ENCODE measurements around the gene SCGB1D1.
"Not testable (repeated sequence)": the region's sequence is repeated elsewhere in the genome, so short reads cannot be mapped to it uniquely, and the experiment has no call there.

SCGB1D1 gene

GRCh38 chr11:62166371-62166770, 23.6 kb upstream of the SCGB1D1 start:
- no peak for DNase-seq (ENCODE audit: low read depth)

GRCh38 chr11:62169448-62169847, 20.6 kb upstream of the SCGB1D1 start:
- no peak for DNase-seq (ENCODE audit: low read depth)

GRCh38 chr11:62169935-62170334, 20.1 kb upstream of the SCGB1D1 start:
- DNase-seq (ENCODE audit: low read depth), result no peak

- DNase-seq (ENCODE audit: low read depth), result peak; percentile 6
Observed at GRCh38 chr11:62171261-62171723, 18.7 kb upstream of the SCGB1D1 start.

GRCh38 chr11:62172294-62172693, 17.7 kb upstream of the SCGB1D1 start:
- no peak for DNase-seq (ENCODE audit: low read depth)

GRCh38 chr11:62176766-62177165, 13.2 kb upstream of the SCGB1D1 start:
- DNase-seq (ENCODE audit: low read depth), result no peak

- DNase-seq (ENCODE audit: low read depth), result no peak
Observed at GRCh38 chr11:62179995-62180394, 10.0 kb upstream of the SCGB1D1 start.

GRCh38 chr11:62181097-62181496, 8.9 kb upstream of the SCGB1D1 start:
- no peak for DNase-seq (ENCODE audit: low read depth)

- DNase-seq (ENCODE audit: low read depth), result no peak
Observed at GRCh38 chr11:62182147-62182891, 7.7 kb upstream of the SCGB1D1 start.

- no peak for DNase-seq (ENCODE audit: low read depth)
Observed at GRCh38 chr11:62186195-62186594, 3.8 kb upstream of the SCGB1D1 start.

- DNase-seq (ENCODE audit: low read depth), result no peak
Observed at GRCh38 chr11:62193952-62194351, 3.9 kb downstream of the SCGB1D1 start.

- DNase-seq (ENCODE audit: low read depth), result not testable (repeated sequence)
Observed at GRCh38 chr11:62195010-62195409, 5.0 kb downstream of the SCGB1D1 start.

GRCh38 chr11:62195945-62196344, 5.9 kb downstream of the SCGB1D1 start:
- DNase-seq (ENCODE audit: low read depth), result no peak

GRCh38 chr11:62197400-62197799, 7.4 kb downstream of the SCGB1D1 start:
- not testable (repeated sequence) for DNase-seq (ENCODE audit: low read depth)

- DNase-seq (ENCODE audit: low read depth), result no peak
Observed at GRCh38 chr11:62201376-62201775, 11.4 kb downstream of the SCGB1D1 start.

- DNase-seq (ENCODE audit: low read depth), result no peak
Observed at GRCh38 chr11:62202910-62203309, 12.9 kb downstream of the SCGB1D1 start.

- DNase-seq (ENCODE audit: low read depth), result no peak
Observed at GRCh38 chr11:62204430-62204829, 14.4 kb downstream of the SCGB1D1 start.

- DNase-seq (ENCODE audit: low read depth), result no peak
Observed at GRCh38 chr11:62205441-62205840, 15.4 kb downstream of the SCGB1D1 start.

GRCh38 chr11:62206276-62207066, 16.5 kb downstream of the SCGB1D1 start:
- not testable (repeated sequence) for DNase-seq (ENCODE audit: low read depth)

- DNase-seq (ENCODE audit: low read depth), result no peak
Observed at GRCh38 chr11:62208785-62209144, 18.7 kb downstream of the SCGB1D1 start.

GRCh38 chr11:62217191-62217748, 27.3 kb downstream of the SCGB1D1 start:
- DNase-seq (ENCODE audit: low read depth), result no peak

- DNase-seq (ENCODE audit: low read depth), result no peak
Observed at GRCh38 chr11:62221498-62221897, 31.5 kb downstream of the SCGB1D1 start.

- DNase-seq (ENCODE audit: low read depth), result no peak
Observed at GRCh38 chr11:62223095-62223494, 33.1 kb downstream of the SCGB1D1 start.

Data from stimulated activated CD8-positive, alpha-beta memory T cell treated with anti-CD3 and anti-CD28 coated beads, Interleukin-12 subunit alpha, Interleukin-12 subunit beta, amount 100 ng/mL, for 4 hours (primary cell).